CD4-positive, alpha-beta T cell treated with Interleukin-15 for 1 hour (primary cell): ENCODE results near the gene AHRR.
"Not testable (repeated sequence)": the region's sequence is repeated elsewhere in the genome, so short reads cannot be mapped to it uniquely, and the experiment has no call there.

Experiments
- DNase-seq: peaks from one replicate; pipeline ENCODE4 v3.0.0-alpha.2; 2020

Gene AHRR

GRCh38 chr5:368183-369084 lies 46.9 kb downstream of the AHRR start:
- DNase-seq: no peak

- no peak for DNase-seq
Observed at GRCh38 chr5:369151-369868, 47.8 kb downstream of the AHRR start.

DNA sequence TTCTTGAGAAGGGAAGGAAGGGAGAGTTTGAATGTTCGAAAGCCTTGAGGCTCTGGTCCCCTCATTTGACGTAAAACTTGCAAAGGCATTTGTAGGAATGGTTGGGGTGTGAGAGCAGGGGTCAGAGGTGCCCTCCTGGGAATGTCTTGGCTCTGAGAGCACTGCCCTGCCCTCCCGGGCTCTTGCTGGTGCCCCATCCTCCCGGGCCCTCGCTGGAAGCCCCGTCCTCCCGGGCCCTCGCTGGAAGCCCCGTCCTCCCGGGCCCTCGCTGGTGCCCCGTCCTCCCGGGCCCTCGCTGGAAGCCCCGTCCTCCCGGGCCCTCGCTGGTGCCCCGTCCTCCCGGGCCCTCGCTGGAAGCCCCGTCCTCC lies 48.3 kb downstream of the AHRR start:
- DNase-seq: not testable (repeated sequence)

DNA sequence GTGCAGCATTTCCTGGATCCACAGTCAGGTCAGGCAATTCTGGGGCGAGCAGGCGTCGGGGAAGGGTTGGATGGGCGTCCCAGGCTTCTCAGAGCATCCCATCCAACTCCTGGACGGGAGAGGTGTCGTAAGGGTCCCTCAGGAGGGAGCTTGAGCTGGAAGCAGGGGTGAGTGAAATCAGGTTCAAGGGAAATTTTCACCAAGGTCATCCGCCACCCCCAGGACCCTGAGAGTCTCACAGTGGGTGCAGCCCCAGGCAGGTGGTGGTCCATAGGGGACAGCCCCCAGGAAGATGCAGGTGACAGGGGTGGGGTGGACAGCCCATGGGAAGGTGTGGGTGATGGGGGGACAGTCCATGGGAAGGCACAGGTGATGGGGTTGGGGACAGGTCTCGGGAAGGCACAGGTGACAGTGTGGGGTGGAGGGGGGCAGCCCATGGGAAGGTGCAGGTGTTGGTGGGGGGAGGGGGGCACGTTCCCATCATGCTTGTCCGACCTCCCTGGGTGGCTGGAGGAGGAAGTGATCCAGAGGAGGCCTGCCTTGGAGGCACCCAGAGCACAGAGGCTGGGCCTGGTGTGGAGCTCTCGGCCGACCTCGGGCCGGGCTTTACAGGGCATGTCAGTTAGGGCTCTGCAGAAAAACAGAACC lies 48.9 kb downstream of the AHRR start:
- DNase-seq: no peak

DNA sequence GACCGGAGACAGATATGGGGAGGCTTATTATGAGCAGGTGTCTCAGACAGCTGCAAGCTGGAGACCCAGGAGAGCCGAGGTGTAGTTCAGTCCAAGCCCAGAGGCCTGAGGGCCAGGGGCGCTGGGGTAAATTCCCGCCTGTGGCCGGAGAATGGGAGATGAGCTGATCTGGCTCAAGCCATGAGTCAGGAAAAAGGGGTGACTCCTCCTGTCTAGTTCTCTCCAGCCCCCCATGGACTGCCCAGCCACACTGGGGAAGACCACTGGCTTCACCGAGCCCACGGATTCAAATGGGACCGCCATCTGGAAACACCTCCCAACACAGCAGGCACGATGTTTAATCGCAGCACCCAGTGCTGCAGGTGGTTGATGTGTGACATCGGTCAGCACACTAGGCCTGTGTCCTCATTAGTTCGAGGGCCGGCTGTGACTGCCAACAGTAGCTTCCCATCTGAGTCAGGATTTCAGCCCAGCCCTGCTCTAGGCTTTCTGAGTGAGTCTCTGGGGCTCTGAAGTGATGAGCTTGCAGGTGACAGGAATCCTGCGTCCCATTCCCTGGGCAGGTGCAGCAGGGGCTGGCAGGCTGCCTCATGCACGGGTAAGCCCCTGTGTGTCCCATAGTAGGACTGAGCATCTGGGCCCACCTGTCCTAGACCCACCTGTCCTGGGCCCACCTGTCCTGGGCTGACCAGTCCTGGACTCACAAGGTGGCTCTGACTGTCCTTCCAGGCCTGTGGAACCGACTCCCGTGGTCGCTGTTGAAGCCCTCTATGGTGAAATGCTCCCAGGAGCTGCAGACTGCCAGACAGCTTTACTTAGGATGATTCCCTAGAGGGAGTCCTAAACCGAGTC lies 49.7 kb downstream of the AHRR start:
- DNase-seq: no peak

DNA sequence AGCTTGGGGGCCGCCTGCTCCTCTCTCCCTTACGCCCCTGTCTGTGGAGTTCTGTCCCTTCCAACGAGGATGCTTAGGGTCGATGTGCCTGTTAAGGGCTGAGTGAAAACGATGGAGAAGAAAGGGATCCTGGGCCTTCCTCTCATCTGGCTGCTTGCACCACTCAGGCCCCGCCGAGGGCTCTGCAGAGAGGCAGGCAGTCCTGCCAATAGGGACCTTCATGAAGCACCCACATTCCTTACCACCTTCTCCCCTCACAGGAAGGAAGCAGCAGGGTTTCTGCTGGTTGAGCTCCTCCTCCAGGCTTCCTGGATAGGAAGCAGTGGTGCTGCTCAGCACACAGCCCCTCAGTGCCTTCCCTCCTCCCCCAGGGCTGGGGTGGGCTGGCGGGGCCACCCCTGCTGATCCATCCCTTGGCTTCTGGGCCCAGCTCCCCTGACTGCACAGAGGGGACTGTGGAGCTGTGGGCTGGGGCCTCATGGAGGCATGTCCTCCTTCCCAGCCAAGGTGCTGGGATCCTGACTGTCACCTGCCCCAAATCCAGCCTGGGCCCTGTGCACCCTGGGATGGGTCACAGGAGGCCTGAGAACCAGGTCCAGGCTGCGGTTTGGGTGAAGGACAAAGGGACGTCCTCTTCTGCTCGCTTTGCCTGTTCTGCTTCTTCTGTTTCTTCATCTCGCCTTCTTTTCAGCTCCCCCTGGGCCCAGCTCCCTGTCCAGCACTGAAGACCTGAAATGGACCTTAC lies 50.5 kb downstream of the AHRR start:
- no peak for DNase-seq

- DNase-seq: no peak
Observed at GRCh38 chr5:372556-372995, 51.1 kb downstream of the AHRR start.

- DNase-seq: no peak
Observed at GRCh38 chr5:372996-373709, 51.6 kb downstream of the AHRR start.

DNA sequence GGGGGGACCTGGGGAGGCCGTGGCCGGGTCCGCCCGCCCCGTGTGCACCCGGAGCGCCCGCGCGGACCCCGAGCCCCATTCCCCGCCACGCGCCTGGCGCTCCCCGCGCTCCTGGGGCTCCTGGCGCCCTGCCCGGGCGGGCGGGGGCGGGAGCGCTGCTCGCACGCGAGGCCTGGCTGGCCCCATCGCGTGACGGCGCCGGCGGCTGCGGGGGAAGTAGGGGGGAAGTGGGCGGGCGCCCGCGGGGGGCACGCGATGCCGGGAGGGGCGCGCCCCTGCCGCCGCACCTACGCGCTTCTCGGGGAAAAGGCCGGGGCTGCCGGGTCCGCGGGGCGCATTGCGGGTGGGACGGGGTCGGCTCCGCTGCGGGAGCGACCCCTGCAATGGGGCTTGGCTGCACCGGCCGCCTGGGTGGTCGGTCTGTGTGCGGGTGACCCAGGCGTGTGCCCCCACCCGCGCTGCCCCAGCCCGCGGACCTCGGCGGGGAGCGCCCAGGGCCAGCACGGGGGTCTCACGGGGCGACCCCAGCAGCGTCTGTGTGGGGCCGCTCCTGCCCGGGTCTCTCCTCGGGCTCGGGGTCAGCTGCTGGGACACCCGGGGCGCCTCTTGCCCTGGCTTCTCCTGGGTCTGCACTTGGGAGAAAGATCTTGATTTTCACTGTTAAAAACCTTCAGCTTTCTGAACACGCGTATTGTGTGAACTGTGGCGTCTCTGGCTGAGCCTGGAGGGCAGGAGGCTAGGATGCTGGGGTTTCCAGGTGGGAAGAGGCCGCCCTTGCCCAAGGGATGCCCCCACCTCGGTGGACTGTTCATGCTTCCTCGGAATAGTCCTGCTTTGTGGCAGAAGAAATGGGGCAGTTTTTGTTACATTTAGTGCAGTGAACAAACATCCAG lies 52.4 kb downstream of the AHRR start:
- peak; percentile 36 for DNase-seq

- DNase-seq: no peak
Observed at GRCh38 chr5:374631-375335, 53.3 kb downstream of the AHRR start.

DNA sequence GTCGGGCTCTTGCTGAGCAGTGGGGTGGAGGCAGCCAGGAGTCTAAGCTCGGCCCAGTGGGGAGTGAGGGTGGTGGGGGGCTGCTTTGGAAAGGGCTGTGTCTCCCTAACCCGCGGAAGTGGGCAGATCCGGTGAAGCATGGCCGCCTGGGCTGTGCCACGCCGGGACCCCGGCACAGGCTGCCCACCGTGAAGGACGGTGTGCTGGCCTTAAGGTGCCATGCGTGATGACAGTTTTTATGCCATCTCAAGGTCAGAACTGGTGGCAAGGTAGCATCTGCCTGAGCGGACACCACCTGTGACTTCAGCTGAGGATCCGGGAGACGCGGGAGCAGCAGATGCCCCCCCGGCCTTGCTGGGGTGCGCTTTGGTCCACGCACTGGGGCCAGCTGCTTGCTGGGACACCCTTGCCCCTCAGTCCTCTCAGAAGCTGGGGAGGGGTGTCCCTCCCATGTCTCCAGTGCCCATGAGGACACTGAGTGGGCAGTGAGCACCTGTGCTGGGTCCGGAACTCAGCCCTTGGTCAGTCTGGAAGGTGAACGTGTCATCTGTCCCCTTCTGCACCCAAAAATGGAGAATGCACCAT lies 53.9 kb downstream of the AHRR start:
- DNase-seq: no peak

DNA sequence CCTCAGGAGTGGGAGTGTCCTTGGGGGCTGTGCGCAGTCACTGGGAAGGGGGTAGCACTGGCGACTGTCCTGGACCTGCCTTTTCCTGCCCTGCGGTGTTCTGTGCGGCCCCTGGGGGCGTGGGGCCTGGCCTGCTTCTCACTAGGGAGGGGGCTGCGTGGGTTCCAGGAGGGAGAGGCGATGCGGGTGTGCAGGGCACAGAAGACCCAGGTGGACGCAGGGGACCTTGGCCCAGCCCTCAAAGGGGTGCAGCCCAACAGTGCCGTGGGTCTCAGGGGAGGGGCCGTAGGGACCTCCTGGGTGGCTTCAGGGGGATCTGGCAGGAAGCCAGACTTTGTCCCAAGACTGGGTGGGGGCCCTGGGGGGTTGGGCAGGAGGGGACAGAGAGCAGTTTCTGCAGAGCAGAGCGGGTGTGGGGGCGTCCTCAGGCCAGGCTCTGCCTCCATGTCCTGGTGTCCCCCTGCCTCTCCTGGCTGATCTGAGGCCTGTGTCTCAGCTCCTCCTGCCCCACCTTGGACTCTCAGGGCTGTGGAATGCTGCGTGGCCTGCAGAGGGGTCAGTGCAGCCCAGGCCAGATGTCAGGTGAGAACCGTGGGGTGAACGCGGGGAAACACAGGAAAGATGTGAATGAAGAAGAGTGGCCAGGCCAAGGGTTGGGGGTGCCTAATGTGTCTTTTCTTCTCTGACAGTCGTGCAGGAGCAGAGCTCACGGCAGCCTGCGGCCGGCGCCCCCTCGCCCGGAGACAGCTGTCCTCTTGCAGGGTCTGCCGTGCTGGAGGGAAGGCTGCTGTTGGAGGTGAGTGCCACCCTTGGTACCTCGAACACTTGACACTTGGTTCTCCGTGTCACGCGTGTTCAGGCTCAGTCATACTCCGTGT lies 54.6 kb downstream of the AHRR start:
- DNase-seq: no peak

DNA sequence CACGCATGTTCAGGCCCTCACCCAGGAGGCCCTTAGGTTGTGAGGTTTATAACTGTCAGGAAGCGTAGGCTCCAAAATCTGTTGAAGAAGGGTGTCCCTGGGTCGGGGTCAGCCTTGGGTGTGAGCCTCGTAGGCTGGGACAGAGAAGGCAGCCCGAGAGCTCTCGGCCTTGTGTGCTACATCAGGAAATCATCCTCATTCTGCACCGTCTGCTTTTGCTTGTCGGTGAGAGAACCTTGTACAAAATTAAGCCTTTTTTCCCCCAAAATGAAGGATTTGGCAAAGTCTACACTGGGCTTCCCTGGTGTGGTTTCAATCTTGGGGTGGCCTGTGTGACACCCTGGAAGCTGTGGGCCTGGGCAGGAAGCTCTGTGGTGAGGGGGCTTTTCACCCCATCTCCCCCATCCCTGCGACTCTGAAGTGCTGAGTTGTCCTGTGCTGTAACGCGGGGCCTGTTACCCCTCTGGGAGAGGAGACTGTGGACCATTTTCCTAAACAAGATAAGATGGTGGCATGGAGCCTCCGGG lies 55.3 kb downstream of the AHRR start:
- no peak for DNase-seq

- no peak for DNase-seq
Observed at GRCh38 chr5:377326-377981, 55.9 kb downstream of the AHRR start.

GRCh38 chr5:378301-378891 lies 56.9 kb downstream of the AHRR start:
- no peak for DNase-seq

GRCh38 chr5:378976-379742 lies 57.6 kb downstream of the AHRR start:
- no peak for DNase-seq
